MM.1S (cell line): ENCODE measurements around the gene PPP2R1B.

Experiments used
- CTCF ChIP-seq: fragments of 300-600 bp; sonication (generic); IDR thresholded peaks from 2 replicates; pipeline ENCODE4 v1.5.1; 2016; ENCODE audit warnings: antibody characterized with exemption, low read length, mixed read lengths
- EZH2 ChIP-seq: fragments of 300-600 bp; sonication (generic); optimal IDR thresholded peaks from 2 replicates; pipeline ENCODE3; 2017; ENCODE audit warnings: low read depth, mild to moderate bottlenecking, antibody characterized with exemption, low read length, mixed read lengths
- EZH2phosphoT487 ChIP-seq: fragments of 300-600 bp; sonication (generic); IDR thresholded peaks from 2 replicates; pipeline ENCODE4 v1.6.1; 2018; ENCODE audit warnings: antibody characterized with exemption, low read length

GRCh38 chr11:111764621-111765020, 1.6 kb downstream of the PPP2R1B start:
- TF ChIP-seq CTCF (no peak), EZH2 (no peak), EZH2phosphoT487 (no peak)
